Left lung (tissue), 10 donors: ENCODE data around the gene CHD9. TPM values are rescaled to one million over a fixed set of nuclear protein-coding genes. Genes with fewer than 3 reads are reported as not detected.
A peak's percentile ranks its signal among the peaks of the same experiment; 100 is the strongest.

Experiments used
- ATAC-seq: fragments of 200-7000 bp; cut with Tn5 transposase; one replicate; pipeline ENCODE4 v1.9.1; 2020; ENCODE audit warnings: moderate library complexity
- DNase-seq, 4 donors: peaks; one replicate each; pipeline ENCODE4 v3.0.0-alpha.2; 2013 to 2020
- H3K27ac ChIP-seq, 2 donors: fragments of 200-600 bp; sonication (generic) in 1 of 2; one replicate each; pipeline versions ENCODE4 v1.5.0 to v1.8.0; 2020 to 2021
- H3K27me3 ChIP-seq, 2 donors: fragments of 200-600 bp; sonication (generic) in 1 of 2; one replicate each; pipeline versions ENCODE4 v1.5.0 to v1.8.0; 2020 to 2021
- H3K36me3 ChIP-seq, 2 donors: fragments of 200-600 bp; sonication (generic) in 1 of 2; one replicate each; pipeline versions ENCODE4 v1.5.0 to v1.8.0; 2020 to 2021
- H3K4me1 ChIP-seq, 2 donors: fragments of 200-600 bp; one replicate each; pipeline ENCODE4 v1.8.0; 2021
- H3K4me3 ChIP-seq, 2 donors: fragments of 200-600 bp; sonication (generic) in 1 of 2; one replicate each; pipeline versions ENCODE4 v1.5.0 to v1.8.0; 2020 to 2021; ENCODE audit warnings: mild to moderate bottlenecking in 1 of 2
- H3K9me3 ChIP-seq, 2 donors: fragments of 200-600 bp; sonication (generic) in 1 of 2; one replicate each; pipeline versions ENCODE4 v1.5.0 to v1.8.0; 2020 to 2021
- CTCF ChIP-seq, 2 donors: fragments of 200-600 bp; sonication (generic) in 1 of 2; IDR thresholded peaks; one replicate each; pipeline versions ENCODE4 v1.5.0 to v1.8.0; 2021; ENCODE audit warnings: antibody characterized with exemption in 2 of 2
- intact Hi-C, 2 donors: fragments of 100-400 bp; cut with DNase I; formaldehyde crosslinking; loops; one replicate each; pipeline versions ENCODE4 v1.11.2 to v1.14.2; 2022
- polyA plus RNA-seq, 6 donors: library from polyadenylated mRNA; unstranded; fragments of 120-200 nt; gene quantifications; one replicate each; pipeline ENCODE4 v1.2.1, GENCODE V29; 2013; ENCODE audit not compliant: insufficient read length in 6 of 6
- total RNA-seq, 2 donors: library from RNA; stranded (reverse); fragmentation: NEBNext Ultra II Directional; extraction: Animal tissue kit (Norgen Biotek cat#: 25700); gene quantifications; one replicate each; pipeline ENCODE4 v1.2.1, GENCODE V29; 2021
- donor health status: DM: no; HTN: yes; CAD: no.
- donor health status: DM: no; HTN: no; CAD: no.

Gene CHD9
- total and polyA plus RNA-seq, 8 donors, result 65.6 to 88.0 (median 74.0) TPM

DNA sequence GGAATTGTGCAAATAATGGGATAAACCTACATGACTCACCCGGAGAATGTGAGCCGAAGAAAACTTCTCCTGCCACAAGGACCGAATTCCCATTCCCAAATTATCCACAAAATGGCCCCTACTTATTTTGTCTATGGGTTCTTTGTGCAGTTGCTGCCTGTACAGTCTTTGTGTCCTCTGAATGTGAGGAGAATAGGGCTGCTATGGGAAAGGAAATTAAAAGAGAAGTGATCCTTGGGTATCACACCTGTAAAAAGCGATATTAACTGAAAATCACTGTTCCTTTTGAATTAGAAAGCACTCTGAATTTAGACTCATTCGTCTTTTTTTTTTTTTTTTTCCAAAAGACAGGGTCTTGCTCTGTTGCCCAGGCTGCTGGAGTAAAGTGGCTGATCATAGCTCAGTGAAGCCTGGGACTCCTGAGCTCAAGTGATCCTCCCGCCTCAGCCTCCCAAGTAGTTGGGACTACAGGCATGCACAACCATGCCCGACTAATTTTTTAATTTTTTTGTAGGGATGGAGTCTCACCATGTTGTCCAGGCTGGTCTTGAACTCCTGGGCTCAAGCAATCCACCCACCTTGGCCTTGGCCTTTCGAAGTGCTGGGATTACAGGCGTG, 45.4 kb downstream of the CHD9 start:
- peak overlapping the region; percentile 26 to 44 for H3K4me3 ChIP-seq
- no peaks in the 10 kb centered on the region for H3K9me3 ChIP-seq
- peaks cover 17 to 53% of the 10 kb centered on the region in 2 donors for H3K4me1 ChIP-seq
- H3K36me3 ChIP-seq, result no peaks in the 10 kb centered on the region
- H3K27ac ChIP-seq, result peak overlapping the region; percentile 88 to 93
- TF ChIP-seq CTCF (IDR thresholded peaks at IDR 0.05), result no peak
- ATAC-seq (no peak), DNase-seq (no peak)
- no peaks in the 10 kb centered on the region for H3K27me3 ChIP-seq
- intact Hi-C loops, result no loop called here

DNA sequence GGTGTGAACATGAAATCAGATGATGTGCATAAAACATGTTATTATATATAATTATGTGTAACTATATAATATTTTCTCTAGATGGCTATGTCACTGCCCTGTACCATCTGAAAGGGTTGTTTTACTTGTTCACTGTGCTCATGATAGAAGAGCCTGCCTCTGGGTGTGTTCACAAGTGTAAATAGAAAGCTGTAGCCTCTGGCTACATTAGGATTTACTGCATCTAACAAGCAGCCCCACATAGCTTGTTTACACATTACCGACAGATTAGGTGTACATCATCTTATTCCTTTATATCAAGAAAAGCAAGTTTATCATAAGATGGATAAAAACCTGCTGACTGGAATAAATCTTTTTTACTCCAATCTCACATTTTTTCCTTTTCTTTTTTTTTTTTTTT, 46.1 kb downstream of the CHD9 start:
- peaks cover 17 to 53% of the 10 kb centered on the region in 2 donors for H3K4me1 ChIP-seq
- H3K9me3 ChIP-seq, result no peaks in the 10 kb centered on the region
- no peaks in the 10 kb centered on the region for H3K27me3 ChIP-seq
- ATAC-seq (no peak), DNase-seq (no peak)
- no peaks in the 10 kb centered on the region for H3K36me3 ChIP-seq
- no peak for TF ChIP-seq CTCF (IDR thresholded peaks at IDR 0.05)
- peak overlapping the region; percentile 88 to 93 for H3K27ac ChIP-seq
- no peak overlapping the region for H3K4me3 ChIP-seq
- intact Hi-C loops, result no loop called here

GRCh38 chr16:53103811-53104210, 49.0 kb downstream of the CHD9 start:
- ATAC-seq, result no peak
- intact Hi-C loops, result no loop called here
- H3K27ac ChIP-seq, result no peak overlapping the region

DNA sequence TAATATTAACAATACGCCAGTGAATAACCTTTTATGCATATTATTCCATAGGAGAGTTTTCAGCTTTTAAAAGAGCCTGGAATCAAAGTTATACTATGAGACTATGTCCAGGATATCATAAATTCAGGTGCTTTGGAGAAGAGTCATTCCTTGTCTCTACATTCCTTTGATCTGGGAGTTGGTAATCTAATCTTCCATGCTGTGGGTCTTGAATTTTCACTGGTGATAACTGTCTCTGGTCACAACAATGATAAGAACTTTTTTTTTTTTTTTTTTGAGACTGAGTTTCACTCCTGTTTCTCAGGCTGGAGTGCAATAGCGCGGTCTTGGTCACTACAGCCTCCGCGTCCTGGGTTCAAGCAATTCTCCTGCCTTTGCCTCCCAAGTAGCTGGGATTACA, 50.8 kb downstream of the CHD9 start:
- no peak overlapping the region for H3K4me3 ChIP-seq
- H3K27ac ChIP-seq, result no peak overlapping the region
- no peaks in the 10 kb centered on the region for H3K36me3 ChIP-seq
- peaks cover 1 to 17% of the 10 kb centered on the region in 2 donors for H3K4me1 ChIP-seq
- DNase-seq (no peak), ATAC-seq (no peak)
- intact Hi-C loops, result no loop called here
- no peaks in the 10 kb centered on the region for H3K27me3 ChIP-seq
- TF ChIP-seq CTCF (IDR thresholded peaks at IDR 0.05), result no peak
- H3K9me3 ChIP-seq, result no peaks in the 10 kb centered on the region

More at GRCh38 chr16:53103811-53104210, 49.0 kb downstream of the CHD9 start:
- no peaks in the 10 kb centered on the region for H3K9me3 ChIP-seq
- H3K36me3 ChIP-seq, result no peaks in the 10 kb centered on the region
- H3K4me3 ChIP-seq, result no peak overlapping the region
- H3K27me3 ChIP-seq, result no peaks in the 10 kb centered on the region
- no peak for TF ChIP-seq CTCF (IDR thresholded peaks at IDR 0.05)
- H3K4me1 ChIP-seq, result peaks cover 11 to 31% of the 10 kb centered on the region in 2 donors
- DNase-seq, result no peak

DNA sequence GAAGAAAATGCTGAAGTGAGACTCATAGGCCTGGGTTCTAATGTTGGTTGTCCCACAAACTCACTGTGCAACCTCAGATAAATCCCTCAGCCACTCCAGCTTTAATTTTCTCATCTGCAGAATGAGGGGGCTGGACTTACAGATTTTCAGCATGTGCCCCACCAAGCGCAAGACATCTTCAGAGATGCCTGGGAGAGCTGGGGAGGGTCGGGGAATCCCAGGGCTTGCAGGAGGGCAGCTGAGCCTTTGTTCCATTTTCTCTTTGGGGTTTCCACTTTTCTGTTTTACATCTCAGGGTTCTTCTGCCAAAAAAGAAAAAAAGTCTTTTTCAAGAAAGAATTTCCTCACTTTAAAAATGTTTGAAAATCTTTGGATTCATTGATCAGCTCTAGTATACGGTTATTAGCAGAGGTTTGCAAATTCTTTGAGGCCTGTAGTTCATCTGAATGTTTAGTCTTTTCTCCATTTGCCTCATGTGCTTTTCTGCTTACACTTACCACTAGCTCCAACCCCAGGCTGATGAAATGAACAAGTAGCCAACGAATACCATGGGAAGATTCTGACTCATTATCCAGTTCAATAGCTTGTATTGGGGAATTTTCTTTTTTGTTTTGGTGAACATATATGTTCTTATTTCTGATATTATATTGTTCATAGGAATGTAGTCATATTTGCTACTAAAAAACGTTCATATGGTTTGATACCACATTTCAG, 56.4 kb downstream of the CHD9 start:
- Histone ChIP-seq H3K4me1 (no peaks in the 10 kb centered on the region), H3K27ac (no peak overlapping the region), H3K9me3 (no peaks in the 10 kb centered on the region), H3K4me3 (no peak overlapping the region), H3K36me3 (no peaks in the 10 kb centered on the region), H3K27me3 (no peaks in the 10 kb centered on the region)
- no peak for DNase-seq
- ATAC-seq, result no peak
- no peak for TF ChIP-seq CTCF (IDR thresholded peaks at IDR 0.05)
- intact Hi-C loops, result no loop called here
